Measurements from ENCODE around the gene GREB1L.

Gene GREB1L

GRCh38 chr18:21449367-21450290 is 207.6 kb downstream of the GREB1L start:
- DNase-seq (ENCODE audit: low read depth): no peak

GRCh38 chr18:21450503-21450902 is 208.5 kb downstream of the GREB1L start:
- no peak for DNase-seq (ENCODE audit: low read depth)

GRCh38 chr18:21450913-21451312 is 208.9 kb downstream of the GREB1L start:
- DNase-seq (ENCODE audit: low read depth): peak; percentile 94

- peak; percentile 57 for DNase-seq (ENCODE audit: low read depth)
Measured at GRCh38 chr18:21451851-21452250, 209.8 kb downstream of the GREB1L start.

GRCh38 chr18:21452276-21452780 is 210.3 kb downstream of the GREB1L start:
- DNase-seq (ENCODE audit: low read depth): no peak

- DNase-seq (ENCODE audit: low read depth): no peak
Measured at GRCh38 chr18:21452796-21453510, 210.9 kb downstream of the GREB1L start.

- DNase-seq (ENCODE audit: low read depth): no peak
Measured at GRCh38 chr18:21453511-21453901, 211.5 kb downstream of the GREB1L start.

GRCh38 chr18:21454725-21455124 is 212.7 kb downstream of the GREB1L start:
- no peak for DNase-seq (ENCODE audit: low read depth)

- no peak for DNase-seq (ENCODE audit: low read depth)
Measured at GRCh38 chr18:21456428-21457178, 214.6 kb downstream of the GREB1L start.

GRCh38 chr18:21457179-21457535 is 215.1 kb downstream of the GREB1L start:
- no peak for DNase-seq (ENCODE audit: low read depth)

GRCh38 chr18:21458310-21458709 is 216.3 kb downstream of the GREB1L start:
- no peak for DNase-seq (ENCODE audit: low read depth)

- DNase-seq (ENCODE audit: low read depth): no peak
Measured at GRCh38 chr18:21458788-21459187, 216.8 kb downstream of the GREB1L start.

GRCh38 chr18:21459706-21460286 is 217.8 kb downstream of the GREB1L start:
- no peak for DNase-seq (ENCODE audit: low read depth)

- DNase-seq (ENCODE audit: low read depth): no peak
Measured at GRCh38 chr18:21461460-21461859, 219.4 kb downstream of the GREB1L start.

GRCh38 chr18:21463718-21464117 is 221.7 kb downstream of the GREB1L start:
- DNase-seq (ENCODE audit: low read depth): no peak

- no peak for DNase-seq (ENCODE audit: low read depth)
Measured at GRCh38 chr18:21468514-21469164, 226.6 kb downstream of the GREB1L start.

GRCh38 chr18:21472741-21473140 is 230.7 kb downstream of the GREB1L start:
- no peak for DNase-seq (ENCODE audit: low read depth)

GRCh38 chr18:21474621-21475020 is 232.6 kb downstream of the GREB1L start:
- no peak for DNase-seq (ENCODE audit: low read depth)

- peak; percentile 51 for DNase-seq (ENCODE audit: low read depth)
Measured at GRCh38 chr18:21479721-21480120, 237.7 kb downstream of the GREB1L start.

- no peak for DNase-seq (ENCODE audit: low read depth)
Measured at GRCh38 chr18:21481739-21482138, 239.7 kb downstream of the GREB1L start.

- no peak for DNase-seq (ENCODE audit: low read depth)
Measured at GRCh38 chr18:21483051-21483450, 241.0 kb downstream of the GREB1L start.

Data from amniotic epithelial cell (primary cell).